KG1 (cell line): ENCODE measurements around the gene PHF21B.

Experiments used
- DNase-seq: peaks from one replicate; lab custom pipeline; 2025; lab: John Stamatoyannopoulos, UW

Gene PHF21B

GRCh38 chr22:44956840-44957767 is 52.7 kb downstream of the PHF21B start:
- no peak for DNase-seq

- DNase-seq: no peak
Observed at GRCh38 chr22:44955102-44955501, 54.7 kb downstream of the PHF21B start.

- no peak for DNase-seq
Observed at GRCh38 chr22:44954149-44954548, 55.7 kb downstream of the PHF21B start.

GRCh38 chr22:44952863-44953746 is 56.7 kb downstream of the PHF21B start:
- DNase-seq: no peak

GRCh38 chr22:44951510-44951816 is 58.3 kb downstream of the PHF21B start:
- DNase-seq: no peak

GRCh38 chr22:44950806-44951509 is 58.8 kb downstream of the PHF21B start:
- no peak for DNase-seq

GRCh38 chr22:44947846-44948245 is 62.0 kb downstream of the PHF21B start:
- no peak for DNase-seq

GRCh38 chr22:44947049-44947448 is 62.8 kb downstream of the PHF21B start:
- no peak for DNase-seq

GRCh38 chr22:44944883-44945601 is 64.8 kb downstream of the PHF21B start:
- no peak for DNase-seq

GRCh38 chr22:44943701-44944324 is 66.0 kb downstream of the PHF21B start:
- DNase-seq: no peak

- no peak for DNase-seq
Observed at GRCh38 chr22:44942979-44943700, 66.7 kb downstream of the PHF21B start.

- DNase-seq: no peak
Observed at GRCh38 chr22:44942056-44942455, 67.7 kb downstream of the PHF21B start.

GRCh38 chr22:44941207-44941606 is 68.6 kb downstream of the PHF21B start:
- DNase-seq: no peak

- no peak for DNase-seq
Observed at GRCh38 chr22:44940130-44940529, 69.7 kb downstream of the PHF21B start.

- DNase-seq: no peak
Observed at GRCh38 chr22:44939451-44939850, 70.4 kb downstream of the PHF21B start.

- no peak for DNase-seq
Observed at GRCh38 chr22:44938886-44939285, 70.9 kb downstream of the PHF21B start.

- no peak for DNase-seq
Observed at GRCh38 chr22:44937216-44937615, 72.6 kb downstream of the PHF21B start.

GRCh38 chr22:44936201-44936600 is 73.6 kb downstream of the PHF21B start:
- no peak for DNase-seq

GRCh38 chr22:44935724-44936123 is 74.1 kb downstream of the PHF21B start:
- no peak for DNase-seq

GRCh38 chr22:44934454-44934735 is 75.4 kb downstream of the PHF21B start:
- DNase-seq: no peak
